DOHH2 (cell line): ENCODE measurements around the gene GOLGA2.

Source experiments
- H3F3A ChIP-seq: fragments of 200-600 bp; sonication (generic), shearing (Covaris generic); 2 replicates; pipeline ENCODE4 v1.6.0; 2016; ENCODE audit warnings: antibody characterized with exemption, mild to moderate bottlenecking; ENCODE audit not compliant: control insufficient read depth, insufficient read depth
- H3K27ac ChIP-seq: fragments of 200-600 bp; sonication (generic); 2 replicates; pipeline ENCODE4 v1.5.1; 2014; ENCODE audit warnings: low read depth, mild to moderate bottlenecking, low read length, moderate library complexity
- H3K27me3 ChIP-seq: fragments of 200-600 bp; sonication (generic); 2 replicates; pipeline ENCODE4 v1.6.1; 2014; ENCODE audit warnings: mild to moderate bottlenecking, low read length, mixed read lengths; ENCODE audit not compliant: control insufficient read depth
- H3K36me3 ChIP-seq: fragments of 200-600 bp; sonication (generic); 2 replicates; pipeline ENCODE4 v1.6.1; 2014; ENCODE audit warnings: mild to moderate bottlenecking, low read length, moderate library complexity, mixed read lengths; ENCODE audit not compliant: control insufficient read depth
- H3K4me1 ChIP-seq: fragments of 200-600 bp; sonication (generic); 2 replicates; pipeline ENCODE4 v1.6.1; 2014; ENCODE audit warnings: mild to moderate bottlenecking, low read length, mixed read lengths; ENCODE audit not compliant: control insufficient read depth
- H3K4me2 ChIP-seq: fragments of 200-600 bp; sonication (generic); 2 replicates; pipeline ENCODE4 v1.6.0; 2014; ENCODE audit warnings: mild to moderate bottlenecking, low read length, moderate library complexity
- H3K4me3 ChIP-seq: fragments of 200-600 bp; sonication (generic); 2 replicates; pipeline ENCODE4 v1.5.1; 2014; ENCODE audit warnings: mild to moderate bottlenecking, low read length, mixed read lengths
- H3K79me2 ChIP-seq: fragments of 200-600 bp; sonication (generic); 2 replicates; pipeline ENCODE4 v1.6.1; 2014; ENCODE audit warnings: mild to moderate bottlenecking, low read length, mixed read lengths; ENCODE audit not compliant: control insufficient read depth
- H3K9me2 ChIP-seq: fragments of 200-600 bp; sonication (generic); replicated peaks from 2 replicates; pipeline ENCODE4 v1.6.1; 2014; ENCODE audit warnings: mild to moderate bottlenecking, low read length, mixed read lengths; ENCODE audit not compliant: control insufficient read depth
- H3K9me3 ChIP-seq: fragments of 200-600 bp; sonication (generic); 2 replicates; pipeline ENCODE4 v1.6.1; 2014; ENCODE audit warnings: antibody characterized with exemption, low read length, mixed read lengths; ENCODE audit not compliant: control insufficient read depth, insufficient read depth
- H4K20me1 ChIP-seq: fragments of 200-600 bp; sonication (generic); 2 replicates; pipeline ENCODE4 v1.6.0; 2014; ENCODE audit warnings: low read depth, mild to moderate bottlenecking, antibody characterized with exemption, low read length, moderate library complexity; ENCODE audit not compliant: control insufficient read depth, insufficient read depth
- EZH2phosphoT487 ChIP-seq: fragments of 200-600 bp; sonication (generic); IDR thresholded peaks from 2 replicates; pipeline ENCODE4 v1.6.1; 2017; ENCODE audit warnings: borderline replicate concordance, mild to moderate bottlenecking, antibody characterized with exemption, low read length, moderate library complexity, mixed read lengths
- TF ChIP-seq, protein P1 (sequence below): fragments of 200-600 bp; sonication (generic); IDR thresholded peaks from one replicate; pipeline ENCODE4 v1.5.1; 2014; ENCODE audit warnings: antibody characterized with exemption, mild to moderate bottlenecking, low read depth, low read length; ENCODE audit not compliant: poor library complexity, severe bottlenecking

The GOLGA2 gene

DNA sequence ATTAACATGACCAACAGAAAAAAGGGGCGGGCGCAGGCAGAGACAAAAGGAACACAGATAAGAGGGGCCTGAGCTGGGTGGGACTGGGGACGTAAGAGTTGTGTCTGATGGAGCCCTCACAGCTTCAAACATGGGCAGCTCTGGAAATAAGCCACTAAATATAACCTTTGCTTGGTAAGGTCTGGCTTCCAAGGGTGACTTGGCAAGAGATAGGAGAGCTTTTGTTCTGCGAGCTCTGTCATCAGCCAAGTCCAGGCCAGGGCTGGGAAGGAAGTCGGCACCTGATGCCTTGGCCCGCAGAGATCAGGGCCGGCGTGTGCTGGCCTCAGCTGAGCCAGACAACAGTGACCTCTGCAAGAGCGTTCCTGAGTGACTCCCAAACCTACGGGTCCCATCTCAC, 34.7 kb upstream of the GOLGA2 start:
- Histone ChIP-seq H3K4me3 (no peak overlapping the region), H3K27ac (no peak overlapping the region), H3K9me2 (no peaks in the 10 kb centered on the region), H4K20me1 (no peaks in the 10 kb centered on the region), H3F3A (no peaks in the 10 kb centered on the region), H3K79me2 (no peaks in the 10 kb centered on the region), H3K36me3 (peaks cover 40% of the 10 kb centered on the region), H3K4me2 (no peak overlapping the region), H3K4me1 (no peaks in the 10 kb centered on the region), H3K27me3 (no peaks in the 10 kb centered on the region), H3K9me3 (no peaks in the 10 kb centered on the region)
- TF ChIP-seq EZH2phosphoT487 = no peak
- TF ChIP-seq, protein P1, sequence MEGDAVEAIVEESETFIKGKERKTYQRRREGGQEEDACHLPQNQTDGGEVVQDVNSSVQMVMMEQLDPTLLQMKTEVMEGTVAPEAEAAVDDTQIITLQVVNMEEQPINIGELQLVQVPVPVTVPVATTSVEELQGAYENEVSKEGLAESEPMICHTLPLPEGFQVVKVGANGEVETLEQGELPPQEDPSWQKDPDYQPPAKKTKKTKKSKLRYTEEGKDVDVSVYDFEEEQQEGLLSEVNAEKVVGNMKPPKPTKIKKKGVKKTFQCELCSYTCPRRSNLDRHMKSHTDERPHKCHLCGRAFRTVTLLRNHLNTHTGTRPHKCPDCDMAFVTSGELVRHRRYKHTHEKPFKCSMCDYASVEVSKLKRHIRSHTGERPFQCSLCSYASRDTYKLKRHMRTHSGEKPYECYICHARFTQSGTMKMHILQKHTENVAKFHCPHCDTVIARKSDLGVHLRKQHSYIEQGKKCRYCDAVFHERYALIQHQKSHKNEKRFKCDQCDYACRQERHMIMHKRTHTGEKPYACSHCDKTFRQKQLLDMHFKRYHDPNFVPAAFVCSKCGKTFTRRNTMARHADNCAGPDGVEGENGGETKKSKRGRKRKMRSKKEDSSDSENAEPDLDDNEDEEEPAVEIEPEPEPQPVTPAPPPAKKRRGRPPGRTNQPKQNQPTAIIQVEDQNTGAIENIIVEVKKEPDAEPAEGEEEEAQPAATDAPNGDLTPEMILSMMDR = no peak

DNA sequence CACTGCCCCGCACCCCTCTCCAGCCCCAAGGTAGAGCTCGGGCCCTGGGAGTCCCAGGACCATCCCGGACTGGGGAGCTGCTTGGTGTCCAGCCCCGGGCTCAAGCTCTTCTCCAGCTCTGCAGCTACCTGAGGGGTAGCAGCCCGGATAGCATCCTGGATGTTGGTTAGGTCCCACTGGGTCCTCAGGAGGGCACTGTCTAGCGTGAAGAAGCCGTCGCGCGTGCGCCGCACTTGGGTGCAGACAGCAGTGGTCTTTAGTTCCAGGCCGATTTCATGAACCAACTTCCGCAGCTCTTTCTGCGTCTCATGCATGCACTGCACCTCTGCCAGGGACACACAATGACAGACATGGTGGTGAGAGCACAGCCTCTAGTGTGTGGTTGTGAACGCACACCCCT, 33.7 kb upstream of the GOLGA2 start:
- Histone ChIP-seq H3K36me3 (peaks cover 36% of the 10 kb centered on the region), H3K9me3 (no peaks in the 10 kb centered on the region), H4K20me1 (no peaks in the 10 kb centered on the region), H3K27ac (no peak overlapping the region), H3K9me2 (no peaks in the 10 kb centered on the region), H3K4me1 (no peaks in the 10 kb centered on the region), H3K4me3 (no peak overlapping the region), H3K4me2 (no peak overlapping the region), H3K79me2 (no peaks in the 10 kb centered on the region), H3K27me3 (no peaks in the 10 kb centered on the region), H3F3A (no peaks in the 10 kb centered on the region)
- no peak for TF ChIP-seq EZH2phosphoT487
- TF ChIP-seq, protein P1 = no peak

DNA sequence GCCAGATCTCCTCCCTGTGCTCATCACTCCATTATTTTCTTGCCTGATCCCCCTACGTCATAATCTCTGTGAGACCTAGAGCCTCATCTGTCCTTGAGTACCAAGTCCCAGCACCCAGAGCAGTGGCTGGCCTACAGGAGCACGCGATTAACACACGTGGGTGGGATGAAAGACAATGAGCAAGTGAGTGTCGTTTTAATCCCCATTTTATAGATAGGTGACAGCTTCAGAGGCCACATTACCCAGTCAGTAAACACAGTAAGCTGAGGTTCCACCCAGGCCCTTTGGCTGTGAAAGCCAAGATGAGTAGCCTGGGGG, 29.1 kb upstream of the GOLGA2 start:
- Histone ChIP-seq H4K20me1 (no peaks in the 10 kb centered on the region), H3F3A (no peaks in the 10 kb centered on the region), H3K27ac (no peak overlapping the region), H3K4me1 (no peaks in the 10 kb centered on the region), H3K9me2 (no peaks in the 10 kb centered on the region), H3K4me2 (no peak overlapping the region), H3K36me3 (peaks cover 14% of the 10 kb centered on the region), H3K9me3 (no peaks in the 10 kb centered on the region), H3K27me3 (no peaks in the 10 kb centered on the region), H3K79me2 (no peaks in the 10 kb centered on the region), H3K4me3 (no peak overlapping the region)
- TF ChIP-seq, protein P1 = no peak
- TF ChIP-seq EZH2phosphoT487 = no peak
